Measurements from ENCODE around the gene ELOVL1. TPM values are rescaled to one million over a fixed set of nuclear protein-coding genes. Genes with fewer than 3 reads are reported as not detected.

ELOVL1 gene
- total and polyA plus RNA-seq, 2 experiments from 2014 or later, result 16.7 to 23.3 TPM

DNA sequence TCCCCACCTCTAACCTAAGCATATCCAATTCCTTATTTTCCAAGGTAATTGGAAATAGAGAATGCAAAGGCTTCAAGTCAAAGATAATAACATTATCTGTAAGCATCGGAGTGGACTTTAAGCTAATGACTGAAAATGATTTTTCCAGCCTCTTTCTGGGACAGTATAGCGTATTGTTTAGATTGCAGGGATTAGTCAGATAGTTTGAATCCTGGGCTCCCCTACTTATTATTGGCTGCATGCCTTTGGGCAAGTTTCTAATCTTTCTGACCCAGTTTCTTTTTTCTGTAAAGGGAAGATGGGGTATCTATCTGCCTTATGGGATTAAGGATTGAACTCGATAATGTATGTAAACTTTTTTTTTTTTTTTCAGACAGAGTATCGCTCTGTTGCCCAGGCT lies 10.6 kb downstream of the ELOVL1 start:
- Histone ChIP-seq H3K79me2 (replicated peaks; ENCODE audit: insufficient read depth) (peaks cover 37% of the 10 kb centered on the region), H3K4me3 (peak overlapping the region; percentile 91), H2AFZ (no peak overlapping the region), H3K4me2 (peak overlapping the region; percentile 90; the same call in 1 of the 2 replicates), H3K27ac (ENCODE audit: low read depth) (no peak overlapping the region), H3F3A (replicated peaks; ENCODE audit: low read depth) (peaks cover 16% of the 10 kb centered on the region), H4K20me1 (replicated peaks; ENCODE audit: insufficient read depth) (peaks cover 22% of the 10 kb centered on the region), H3K9me2 (ENCODE audit: insufficient read depth) (no peaks in the 10 kb centered on the region), H3K36me3 (ENCODE audit: insufficient read depth) (peaks cover 27% of the 10 kb centered on the region), H3K4me1 (ENCODE audit: insufficient read depth) (peaks cover 19% of the 10 kb centered on the region), H3K27me3 (ENCODE audit: insufficient read depth) (no peaks in the 10 kb centered on the region)
- no peaks in the 10 kb centered on the region for H3K9me3 Mint-ChIP-seq
- DNase-seq (ENCODE audit: low spot score) (no peak), ATAC-seq (no peak)
- peak overlapping the region; percentile 95; the same call in 1 of the 3 replicates for H3K4me3 Mint-ChIP-seq
- H3K27me3 Mint-ChIP-seq (ENCODE audit: insufficient read depth, low read depth, poor library complexity), result peaks cover 22% of the 10 kb centered on the region
- TF ChIP-seq EZH2phosphoT487 (IDR thresholded peaks at IDR 0.05; ENCODE audit: unreplicated experiment) (no peak), CREB1 (CRISPR knock-in tag; IDR thresholded peaks at IDR 0.05; ENCODE audit: low read depth) (no peak), JUNB (IDR thresholded peaks at IDR 0.05; ENCODE audit: unreplicated experiment) (no peak), ZNF114 (CRISPR knock-in tag; IDR thresholded peaks at IDR 0.05) (no peak), STAT1 (IDR thresholded peaks at IDR 0.05; ENCODE audit: unreplicated experiment) (no peak)
- TF ChIP-seq, protein P1, sequence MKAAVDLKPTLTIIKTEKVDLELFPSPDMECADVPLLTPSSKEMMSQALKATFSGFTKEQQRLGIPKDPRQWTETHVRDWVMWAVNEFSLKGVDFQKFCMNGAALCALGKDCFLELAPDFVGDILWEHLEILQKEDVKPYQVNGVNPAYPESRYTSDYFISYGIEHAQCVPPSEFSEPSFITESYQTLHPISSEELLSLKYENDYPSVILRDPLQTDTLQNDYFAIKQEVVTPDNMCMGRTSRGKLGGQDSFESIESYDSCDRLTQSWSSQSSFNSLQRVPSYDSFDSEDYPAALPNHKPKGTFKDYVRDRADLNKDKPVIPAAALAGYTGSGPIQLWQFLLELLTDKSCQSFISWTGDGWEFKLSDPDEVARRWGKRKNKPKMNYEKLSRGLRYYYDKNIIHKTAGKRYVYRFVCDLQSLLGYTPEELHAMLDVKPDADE (IDR thresholded peaks at IDR 0.05), result no peak
- peaks cover 34% of the 10 kb centered on the region for H3K36me3 Mint-ChIP-seq (ENCODE audit: low read depth)
- H3K4me1 Mint-ChIP-seq, result peaks cover 31% of the 10 kb centered on the region
- no peak overlapping the region for H3K27ac Mint-ChIP-seq

DNA sequence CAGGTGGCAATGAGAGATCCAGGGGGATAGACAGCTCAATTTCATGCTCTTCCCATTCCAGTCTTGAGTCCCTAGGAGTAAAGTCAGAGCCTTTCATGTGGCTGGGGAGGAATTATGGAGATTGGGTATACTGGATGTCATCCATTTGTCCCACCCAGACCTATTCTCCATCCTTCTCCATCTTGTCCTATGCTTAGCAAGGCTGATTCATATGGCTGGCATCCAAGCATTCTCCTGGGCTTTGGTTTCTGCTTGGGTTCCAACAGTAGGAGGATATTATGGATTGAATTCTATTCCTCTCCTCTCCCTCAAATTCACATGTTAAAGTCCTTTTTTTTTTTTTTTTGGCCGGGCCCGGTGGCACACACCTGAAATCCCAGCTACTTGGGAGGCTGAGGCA lies 12.9 kb downstream of the ELOVL1 start:
- Histone ChIP-seq H4K20me1 (replicated peaks; ENCODE audit: insufficient read depth) (peaks cover 3% of the 10 kb centered on the region), H3K4me1 (ENCODE audit: insufficient read depth) (peaks cover 22% of the 10 kb centered on the region), H3K79me2 (replicated peaks; ENCODE audit: insufficient read depth) (peaks cover 14% of the 10 kb centered on the region), H3K9me2 (ENCODE audit: insufficient read depth) (no peaks in the 10 kb centered on the region), H3K4me2 (no peak overlapping the region), H3K4me3 (no peak overlapping the region), H3K36me3 (ENCODE audit: insufficient read depth) (peaks cover 6% of the 10 kb centered on the region), H3K27ac (ENCODE audit: low read depth) (no peak overlapping the region), H2AFZ (no peak overlapping the region), H3F3A (replicated peaks; ENCODE audit: low read depth) (peaks cover 6% of the 10 kb centered on the region; the same call in 1 of the 2 replicates), H3K27me3 (ENCODE audit: insufficient read depth) (no peaks in the 10 kb centered on the region)
- DNase-seq (ENCODE audit: low spot score), result no peak
- peaks cover 21% of the 10 kb centered on the region for H3K4me1 Mint-ChIP-seq
- H3K27ac Mint-ChIP-seq, result no peak overlapping the region; the same call in 1 of the 2 replicates
- H3K27me3 Mint-ChIP-seq (ENCODE audit: insufficient read depth, low read depth, poor library complexity), result peaks cover 19% of the 10 kb centered on the region
- no peaks in the 10 kb centered on the region for H3K9me3 Mint-ChIP-seq
- H3K36me3 Mint-ChIP-seq (ENCODE audit: low read depth), result peaks cover 11% of the 10 kb centered on the region
- ATAC-seq, result no peak
- no peak overlapping the region; the same call in 2 of the 3 replicates for H3K4me3 Mint-ChIP-seq
- no peak for TF ChIP-seq STAT1 (IDR thresholded peaks at IDR 0.05; ENCODE audit: unreplicated experiment)
- TF ChIP-seq REST (IDR thresholded peaks at IDR 0.05; ENCODE audit: unreplicated experiment), result no peak
- TF ChIP-seq EZH2 (IDR thresholded peaks at IDR 0.05; ENCODE audit: low read depth, unreplicated experiment), result no peak
- no peak for TF ChIP-seq NANOG (IDR thresholded peaks at IDR 0.05; ENCODE audit: borderline replicate concordance)
- TF ChIP-seq ZNF114 (CRISPR knock-in tag; IDR thresholded peaks at IDR 0.05), result no peak

Data from GM23338 (cell line).